NCI-H2227 (cell line): ENCODE measurements around the gene MICALL2.
A peak's percentile ranks its signal among the peaks of the same experiment; 100 is the strongest.

Source experiments
- DNase-seq: peaks from one replicate; lab custom pipeline; 2025; ENCODE audit not compliant: unreplicated experiment; lab: John Stamatoyannopoulos, UW

MICALL2 gene

DNA sequence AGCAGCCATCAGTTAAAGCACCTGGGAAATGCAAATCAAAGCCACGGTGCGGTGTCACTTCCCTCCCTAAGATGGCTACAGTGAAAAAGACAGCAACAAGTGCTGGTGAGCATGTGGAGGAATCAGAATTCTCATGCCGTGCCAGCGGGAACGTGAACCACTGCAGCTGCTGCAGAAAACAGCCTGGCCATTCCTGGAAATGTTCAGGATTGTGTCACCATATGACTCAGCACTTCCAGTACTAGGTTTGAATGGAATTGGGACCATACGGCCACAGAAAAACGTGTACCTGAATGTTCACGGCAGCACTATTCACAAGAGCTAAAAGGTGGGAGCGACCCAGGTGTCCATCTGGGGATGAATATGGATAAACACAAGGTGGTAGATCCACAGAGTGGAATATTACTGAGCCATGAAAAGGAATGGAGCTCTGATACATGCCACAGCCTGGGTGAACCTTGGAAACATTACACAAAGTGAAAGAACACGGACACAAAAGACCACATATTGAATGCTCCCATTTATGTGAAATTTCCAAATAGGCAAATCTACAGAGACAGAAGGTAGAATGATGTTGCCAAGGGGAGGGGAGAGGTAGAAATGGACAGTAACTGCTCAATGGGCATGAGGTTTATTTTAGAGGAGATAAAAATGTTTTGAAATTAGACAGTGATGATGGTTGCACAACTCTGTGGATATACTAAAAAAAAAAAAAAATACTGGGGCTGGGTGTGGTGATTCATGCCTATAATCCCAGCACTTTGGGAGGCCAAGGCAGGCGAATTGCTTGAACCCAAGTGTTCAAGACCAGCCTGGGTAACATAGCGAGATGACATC lies 61.6 kb downstream of the MICALL2 start:
- DNase-seq: no peak

GRCh38 chr7:1396195-1396594 lies 63.1 kb downstream of the MICALL2 start:
- no peak for DNase-seq

GRCh38 chr7:1395211-1396070 lies 63.8 kb downstream of the MICALL2 start:
- no peak for DNase-seq

GRCh38 chr7:1394371-1394770 lies 64.9 kb downstream of the MICALL2 start:
- DNase-seq: no peak

DNA sequence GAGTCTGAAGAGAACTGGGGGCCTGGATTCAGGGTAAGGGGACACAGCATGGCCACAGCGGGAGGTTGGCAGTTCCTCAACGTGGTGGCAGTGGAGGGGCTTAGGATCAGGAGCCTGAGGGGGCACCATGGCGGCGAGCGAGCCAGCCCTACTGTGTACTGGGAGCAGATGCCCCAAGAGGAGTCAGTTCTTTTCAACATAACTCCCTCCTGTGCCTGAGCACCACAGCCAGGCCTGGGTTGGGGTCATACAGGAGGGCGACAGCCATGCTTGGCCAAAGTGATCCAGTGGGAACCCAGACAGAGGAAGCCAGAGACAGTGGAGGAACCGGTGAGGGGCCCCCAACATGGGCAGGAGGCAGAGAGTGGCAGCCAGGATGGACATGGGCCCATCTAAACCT lies 65.8 kb downstream of the MICALL2 start:
- no peak for DNase-seq

DNA sequence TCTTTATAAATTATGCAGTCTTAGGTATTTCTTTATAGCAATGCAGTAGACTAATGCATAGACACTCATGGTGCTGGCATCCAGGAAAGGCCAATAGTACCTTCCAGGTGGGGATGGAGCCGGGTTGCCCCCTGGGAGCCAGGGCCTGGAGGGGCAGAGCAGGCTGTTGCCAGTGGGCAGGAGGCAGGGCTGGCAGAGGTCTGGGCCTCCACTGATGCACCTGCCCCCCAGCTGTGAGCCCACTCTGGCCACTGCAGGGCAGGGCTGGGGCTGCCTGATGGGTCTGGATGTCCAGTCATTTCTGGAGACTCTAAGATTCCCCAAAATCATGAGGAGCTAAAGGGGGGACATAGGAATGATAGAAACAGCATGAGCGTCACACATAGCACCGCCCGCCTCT lies 66.7 kb downstream of the MICALL2 start:
- DNase-seq: no peak

- no peak for DNase-seq
Measured at GRCh38 chr7:1391449-1391848, 67.8 kb downstream of the MICALL2 start.

- DNase-seq: no peak
Measured at GRCh38 chr7:1388703-1389335, 70.5 kb downstream of the MICALL2 start.

GRCh38 chr7:1388021-1388702 lies 71.1 kb downstream of the MICALL2 start:
- no peak for DNase-seq

- no peak for DNase-seq
Measured at GRCh38 chr7:1387261-1387660, 72.0 kb downstream of the MICALL2 start.

- DNase-seq: peak; percentile 34
Measured at GRCh38 chr7:1386623-1387220, 72.5 kb downstream of the MICALL2 start.

DNA sequence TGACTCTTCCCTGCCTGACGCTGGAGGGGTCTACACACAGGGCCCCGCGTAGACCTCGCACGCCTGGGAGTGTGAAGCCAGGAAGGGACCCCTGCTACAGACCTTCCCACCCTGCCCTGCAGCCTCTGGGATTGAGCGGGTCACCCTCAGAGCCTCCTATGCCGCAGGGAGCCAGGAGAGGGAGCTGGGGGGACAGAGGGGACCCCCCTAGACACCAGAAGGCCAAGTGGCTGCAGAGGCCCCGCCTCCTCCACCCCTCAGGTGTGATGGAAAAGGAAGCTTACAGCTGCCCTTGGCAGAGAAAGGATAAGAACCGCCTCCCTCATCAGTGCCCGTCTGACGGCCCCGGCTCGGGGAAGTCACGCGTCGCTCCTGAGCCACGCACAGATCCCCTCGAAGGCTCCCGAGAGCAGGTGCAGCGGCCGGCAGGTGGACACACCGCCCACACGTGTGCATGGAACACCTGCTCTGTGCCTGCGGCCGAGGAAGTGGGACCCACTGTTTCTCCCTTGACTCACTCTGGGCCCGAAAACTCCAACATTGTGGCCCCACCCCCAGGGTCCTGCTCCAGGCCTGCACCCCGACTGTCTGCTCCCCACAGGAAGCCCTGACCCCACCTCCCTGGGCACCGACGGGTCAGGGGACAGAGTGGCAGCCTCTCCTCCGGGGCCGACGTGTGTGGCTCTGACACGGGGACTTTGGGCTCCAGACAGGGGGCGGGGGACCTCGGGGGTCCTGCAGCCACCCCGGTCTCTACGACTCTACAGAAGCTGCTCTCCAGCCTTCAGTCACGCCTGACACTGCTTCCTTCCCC lies 73.3 kb downstream of the MICALL2 start:
- no peak for DNase-seq

GRCh38 chr7:1385086-1385808 lies 74.0 kb downstream of the MICALL2 start:
- DNase-seq: no peak
